HUES64 (cell line): ENCODE measurements around the gene SRL.
A peak's percentile ranks its signal among the peaks of the same experiment; 100 is the strongest.

Experiments used
- H3K27ac ChIP-seq: 2 replicates; pipeline ENCODE4 v1.7.0; 2013; ENCODE audit warnings: low read depth, low read length, inconsistent platforms
- H3K27me3 ChIP-seq: 2 replicates; pipeline ENCODE4 v1.6.1; 2013; ENCODE audit warnings: mild to moderate bottlenecking, low read length; ENCODE audit not compliant: insufficient read depth
- H3K36me3 ChIP-seq: 2 replicates; pipeline ENCODE4 v1.6.1; 2013; ENCODE audit warnings: mild to moderate bottlenecking, low read length; ENCODE audit not compliant: insufficient read depth
- H3K4me1 ChIP-seq: 2 replicates; pipeline ENCODE4 v1.6.1; 2013; ENCODE audit warnings: mild to moderate bottlenecking, low read length, moderate library complexity; ENCODE audit not compliant: insufficient read depth
- H3K4me3 ChIP-seq: 2 replicates; pipeline ENCODE4 v1.5.1; 2013; ENCODE audit warnings: mild to moderate bottlenecking, low read length, moderate library complexity
- H3K9ac ChIP-seq: 2 replicates; pipeline ENCODE4 v1.6.1; 2013; ENCODE audit warnings: mild to moderate bottlenecking, low read depth, low read length
- H3K9me3 ChIP-seq: 2 replicates; pipeline ENCODE4 v1.6.1; 2013; ENCODE audit warnings: low read depth, low read length; ENCODE audit not compliant: insufficient read depth
- WGBS: fragments of 150-250, 120-280 bp; methylation state at CpG from one replicate; pipeline ENCODE4 v1.1.7; 2013; ENCODE audit warnings: missing lambda C conversion rate; 5-methylcytosine and 5-hydroxymethylcytosine counted together

SRL gene

GRCh38 chr16:4194661-4195060, 47.2 kb downstream of the SRL start:
- Histone ChIP-seq H3K9me3 (no peaks in the 10 kb centered on the region), H3K27ac (no peak overlapping the region), H3K4me1 (no peaks in the 10 kb centered on the region), H3K27me3 (no peaks in the 10 kb centered on the region), H3K36me3 (no peaks in the 10 kb centered on the region), H3K4me3 (no peak overlapping the region), H3K9ac (no peak overlapping the region)
- 84% methylated on average over 4 of the region's 4 CpGs for WGBS

- Histone ChIP-seq H3K9me3 (no peaks in the 10 kb centered on the region), H3K4me3 (no peak overlapping the region), H3K27ac (no peak overlapping the region), H3K36me3 (no peaks in the 10 kb centered on the region), H3K27me3 (no peaks in the 10 kb centered on the region), H3K9ac (no peak overlapping the region), H3K4me1 (no peaks in the 10 kb centered on the region)
- WGBS = 98% methylated on average over 1 of the region's 1 CpG
Observed at GRCh38 chr16:4193920-4194319, 48.0 kb downstream of the SRL start.

- Histone ChIP-seq H3K27ac (no peak overlapping the region), H3K4me1 (no peaks in the 10 kb centered on the region), H3K9ac (no peak overlapping the region), H3K36me3 (no peaks in the 10 kb centered on the region), H3K27me3 (no peaks in the 10 kb centered on the region), H3K9me3 (no peaks in the 10 kb centered on the region), H3K4me3 (no peak overlapping the region)
- 96% methylated on average over 14 of the region's 14 CpGs for WGBS
Observed at GRCh38 chr16:4192206-4192605, 49.7 kb downstream of the SRL start.

- Histone ChIP-seq H3K36me3 (no peaks in the 10 kb centered on the region), H3K9me3 (no peaks in the 10 kb centered on the region), H3K4me3 (no peak overlapping the region), H3K9ac (no peak overlapping the region), H3K27me3 (no peaks in the 10 kb centered on the region), H3K4me1 (no peaks in the 10 kb centered on the region), H3K27ac (no peak overlapping the region)
- 91% methylated on average over 13 of the region's 13 CpGs for WGBS
Observed at GRCh38 chr16:4190712-4191333, 51.1 kb downstream of the SRL start.

- 86% methylated on average over 9 of the region's 9 CpGs for WGBS
- no peak overlapping the region for H3K27ac ChIP-seq
Observed at GRCh38 chr16:4190086-4190485, 51.8 kb downstream of the SRL start.

GRCh38 chr16:4184038-4184702, 57.7 kb downstream of the SRL start:
- Histone ChIP-seq H3K9me3 (no peaks in the 10 kb centered on the region), H3K4me1 (no peaks in the 10 kb centered on the region), H3K27me3 (peaks cover 5% of the 10 kb centered on the region; the same call in 1 of the 2 replicates), H3K36me3 (no peaks in the 10 kb centered on the region), H3K9ac (peak overlapping the region; percentile 98), H3K27ac (no peak overlapping the region), H3K4me3 (peak overlapping the region; percentile 97)
- WGBS = 17% methylated on average over 59 of the region's 59 CpGs

More at GRCh38 chr16:4190086-4190485, 51.8 kb downstream of the SRL start:
- Histone ChIP-seq H3K27me3 (peaks cover 3% of the 10 kb centered on the region; the same call in 1 of the 2 replicates), H3K36me3 (no peaks in the 10 kb centered on the region), H3K4me3 (no peak overlapping the region), H3K9me3 (no peaks in the 10 kb centered on the region), H3K4me1 (no peaks in the 10 kb centered on the region), H3K9ac (no peak overlapping the region)

GRCh38 chr16:4183237-4184037, 58.4 kb downstream of the SRL start:
- H3K27me3 ChIP-seq = peaks cover 5% of the 10 kb centered on the region; the same call in 1 of the 2 replicates
- WGBS = under 1% methylated on average over 85 of the region's 85 CpGs
- H3K4me1 ChIP-seq = no peaks in the 10 kb centered on the region
- H3K27ac ChIP-seq = peak overlapping the region; percentile 99
- H3K9me3 ChIP-seq = no peaks in the 10 kb centered on the region
- H3K4me3 ChIP-seq = peak overlapping the region; percentile 97
- no peaks in the 10 kb centered on the region for H3K36me3 ChIP-seq
- H3K9ac ChIP-seq = peak overlapping the region; percentile 98

- 89% methylated on average over 23 of the region's 23 CpGs for WGBS
- Histone ChIP-seq H3K36me3 (no peaks in the 10 kb centered on the region), H3K9ac (peak overlapping the region; percentile 98), H3K27me3 (peaks cover 5% of the 10 kb centered on the region; the same call in 1 of the 2 replicates), H3K4me3 (peak overlapping the region; percentile 97), H3K9me3 (no peaks in the 10 kb centered on the region), H3K4me1 (no peaks in the 10 kb centered on the region), H3K27ac (peak overlapping the region; percentile 99; the same call in 1 of the 2 replicates)
Observed at GRCh38 chr16:4182581-4183236, 59.2 kb downstream of the SRL start.

- Histone ChIP-seq H3K9me3 (no peaks in the 10 kb centered on the region), H3K27me3 (peaks cover 5% of the 10 kb centered on the region; the same call in 1 of the 2 replicates), H3K4me1 (peaks cover 6% of the 10 kb centered on the region; the same call in 1 of the 2 replicates), H3K9ac (no peak overlapping the region), H3K27ac (no peak overlapping the region), H3K4me3 (no peak overlapping the region), H3K36me3 (no peaks in the 10 kb centered on the region)
- 91% methylated on average over 4 of the region's 5 CpGs for WGBS
Observed at GRCh38 chr16:4180511-4180910, 61.4 kb downstream of the SRL start.

GRCh38 chr16:4179763-4180260, 62.1 kb downstream of the SRL start:
- Histone ChIP-seq H3K4me1 (peaks cover 6% of the 10 kb centered on the region; the same call in 1 of the 2 replicates), H3K27me3 (no peaks in the 10 kb centered on the region), H3K9me3 (no peaks in the 10 kb centered on the region), H3K9ac (no peak overlapping the region), H3K27ac (no peak overlapping the region), H3K4me3 (no peak overlapping the region), H3K36me3 (no peaks in the 10 kb centered on the region)
- 96% methylated on average over 8 of the region's 8 CpGs for WGBS
